COLO829 (cell line): ENCODE results near the gene HOMER1.
A peak's percentile ranks its signal among the peaks of the same experiment; 100 is the strongest.
"Not testable (repeated sequence)": the region's sequence is repeated elsewhere in the genome, so short reads cannot be mapped to it uniquely, and the experiment has no call there.

Experiments
- DNase-seq: peaks from one replicate; pipeline ENCODE4 v3.0.0; 2012; ENCODE audit warnings: low spot score

The HOMER1 gene

GRCh38 chr5:79517601-79518000 lies 3.7 kb upstream of the HOMER1 start:
- DNase-seq = no peak

GRCh38 chr5:79516986-79517385 lies 3.1 kb upstream of the HOMER1 start:
- DNase-seq = no peak

GRCh38 chr5:79516331-79516730 lies 2.4 kb upstream of the HOMER1 start:
- not testable (repeated sequence) for DNase-seq

- DNase-seq = peak; percentile 63
Observed at GRCh38 chr5:79514391-79515105, 614 bp upstream of the HOMER1 start.

GRCh38 chr5:79513308-79513703 lies 628 bp downstream of the HOMER1 start:
- DNase-seq = no peak

- DNase-seq = no peak
Observed at GRCh38 chr5:79512471-79513307, 1.2 kb downstream of the HOMER1 start.

- DNase-seq = no peak
Observed at GRCh38 chr5:79512049-79512448, 1.9 kb downstream of the HOMER1 start.

- no peak for DNase-seq
Observed at GRCh38 chr5:79510638-79511037, 3.3 kb downstream of the HOMER1 start.

- no peak for DNase-seq
Observed at GRCh38 chr5:79509244-79509885, 4.6 kb downstream of the HOMER1 start.

- DNase-seq = no peak
Observed at GRCh38 chr5:79508794-79509193, 5.1 kb downstream of the HOMER1 start.

- DNase-seq = no peak
Observed at GRCh38 chr5:79508354-79508753, 5.6 kb downstream of the HOMER1 start.

GRCh38 chr5:79507251-79508205 lies 6.4 kb downstream of the HOMER1 start:
- DNase-seq = no peak

GRCh38 chr5:79505138-79505537 lies 8.8 kb downstream of the HOMER1 start:
- DNase-seq = no peak

GRCh38 chr5:79503794-79504495 lies 10.0 kb downstream of the HOMER1 start:
- DNase-seq = no peak

- DNase-seq = no peak
Observed at GRCh38 chr5:79499640-79500273, 14.2 kb downstream of the HOMER1 start.

GRCh38 chr5:79495311-79495710 lies 18.6 kb downstream of the HOMER1 start:
- DNase-seq = no peak

- no peak for DNase-seq
Observed at GRCh38 chr5:79493596-79494345, 20.2 kb downstream of the HOMER1 start.

- DNase-seq = no peak
Observed at GRCh38 chr5:79491690-79492317, 22.1 kb downstream of the HOMER1 start.

- no peak for DNase-seq
Observed at GRCh38 chr5:79490323-79490936, 23.5 kb downstream of the HOMER1 start.
